HS-27A (cell line): Measurements from ENCODE around the gene PSMB9.
"Not testable (repeated sequence)": the region's sequence is repeated elsewhere in the genome, so short reads cannot be mapped to it uniquely, and the experiment has no call there.

ENCODE experiments used
- DNase-seq: peaks from one replicate; pipeline ENCODE4 v3.0.0-alpha.2; 2012; ENCODE audit warnings: low read depth, missing footprints

PSMB9 gene

DNA sequence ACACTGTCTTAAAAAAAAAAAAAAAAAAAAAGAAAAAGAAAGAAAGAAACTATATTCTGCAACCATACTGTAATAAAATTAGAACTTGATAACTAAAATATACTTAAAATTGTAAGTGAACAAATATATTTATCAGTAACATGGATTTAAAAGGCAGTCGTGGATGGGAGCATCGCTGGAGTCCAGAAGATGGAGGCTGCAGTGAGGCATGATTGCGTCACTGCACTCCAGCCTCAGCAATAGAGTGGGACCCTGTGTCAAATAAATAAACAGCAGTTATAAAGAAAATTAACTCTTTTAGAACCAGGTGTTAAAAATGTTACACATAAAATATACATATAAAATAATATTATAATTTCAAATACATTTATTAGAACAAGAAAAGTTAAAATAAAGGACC, 8.7 kb downstream of the PSMB9 start:
- DNase-seq, result no peak

DNA sequence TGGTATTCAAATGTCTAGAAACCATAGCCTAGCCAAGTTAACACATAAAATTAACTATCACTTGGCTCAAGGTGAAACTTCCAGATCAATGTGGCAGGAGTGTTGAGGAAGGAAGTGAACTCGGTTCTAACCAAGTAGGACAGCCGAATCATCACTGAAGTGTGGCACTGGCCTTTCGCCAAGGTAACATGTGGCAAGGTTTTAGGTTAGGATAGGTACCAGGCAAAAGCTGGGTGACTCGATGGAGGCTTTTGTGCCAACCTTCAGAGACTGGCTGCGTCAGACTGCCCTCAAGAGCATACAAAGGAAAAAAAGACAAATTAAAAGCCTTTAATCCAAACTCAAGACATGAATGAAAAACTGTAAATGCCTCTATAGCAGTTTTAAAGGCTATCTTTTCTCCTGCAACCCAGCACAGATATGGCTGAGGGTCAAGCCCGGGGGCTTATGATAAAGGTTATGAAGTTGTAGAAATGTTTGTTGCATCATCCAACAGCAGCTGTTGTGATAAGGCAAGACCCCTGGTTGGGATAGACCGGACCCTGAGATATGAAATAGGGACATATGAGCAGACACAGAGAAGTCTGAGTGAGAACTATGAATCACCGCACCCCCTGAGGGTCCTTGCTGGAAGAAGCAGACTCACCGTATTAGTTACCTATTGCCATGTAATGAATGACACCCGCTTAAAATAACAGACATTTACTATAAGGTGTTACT, 11.9 kb downstream of the PSMB9 start:
- DNase-seq, result no peak

GRCh38 chr6:32867022-32867477, 13.1 kb downstream of the PSMB9 start:
- DNase-seq, result no peak

DNA sequence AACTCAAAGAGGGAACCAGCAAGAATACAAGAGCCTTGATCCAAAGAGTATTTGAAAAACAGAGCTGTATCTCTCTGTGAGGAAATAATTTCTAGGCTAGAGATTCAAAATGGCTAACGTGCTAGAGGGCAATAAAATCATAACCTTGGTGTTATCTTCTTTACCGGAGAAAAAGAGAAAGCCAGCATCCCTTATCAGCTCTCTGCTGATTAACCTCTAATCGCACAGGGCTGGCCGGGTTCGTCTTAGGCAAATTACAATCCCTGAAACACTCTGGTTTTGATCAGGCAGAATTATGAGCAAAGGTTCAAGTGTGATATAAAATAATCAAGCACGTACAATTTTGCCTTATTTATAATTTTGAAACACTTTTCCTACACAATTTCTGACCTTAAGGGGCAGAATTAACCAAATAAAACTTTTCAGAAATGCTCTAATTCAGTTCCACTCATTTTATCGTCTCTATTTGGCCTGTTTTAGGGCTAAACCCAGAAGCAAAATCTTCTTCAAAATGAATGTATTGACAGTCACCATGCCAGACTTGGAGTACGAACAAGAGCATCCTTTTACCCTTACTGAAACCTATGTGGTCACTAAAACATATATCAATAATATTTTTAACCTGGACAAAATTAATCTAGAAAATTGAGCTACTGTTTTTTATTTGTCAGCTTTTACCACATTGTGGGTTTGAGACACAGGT, 13.7 kb downstream of the PSMB9 start:
- DNase-seq, result no peak

GRCh38 chr6:32868257-32868788, 14.3 kb downstream of the PSMB9 start:
- peak; percentile 49 for DNase-seq

- DNase-seq, result not testable (repeated sequence)
Measured at GRCh38 chr6:32873947-32874346, 20.0 kb downstream of the PSMB9 start.

GRCh38 chr6:32876603-32877002, 22.6 kb downstream of the PSMB9 start:
- no peak for DNase-seq

DNA sequence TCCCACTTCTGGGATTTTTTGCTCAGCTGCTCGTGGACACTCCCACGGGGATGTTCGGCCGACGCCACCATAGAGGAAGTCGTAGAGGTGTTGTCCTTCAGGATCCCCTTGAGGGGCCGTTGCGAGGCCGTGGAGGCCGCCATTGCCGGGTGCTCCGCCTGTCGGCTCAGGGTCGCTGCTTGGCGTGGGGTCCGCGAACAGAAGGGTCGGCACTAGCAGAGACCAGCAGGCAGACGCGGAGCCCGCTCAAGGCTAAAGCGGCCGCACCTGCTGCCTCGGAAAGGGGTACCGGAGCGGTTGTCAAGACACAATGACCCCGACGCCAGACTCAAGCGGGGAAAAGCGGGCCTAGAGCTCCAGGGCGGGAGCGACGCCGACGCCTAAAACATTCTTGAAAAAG, 25.7 kb downstream of the PSMB9 start:
- DNase-seq, result no peak

DNA sequence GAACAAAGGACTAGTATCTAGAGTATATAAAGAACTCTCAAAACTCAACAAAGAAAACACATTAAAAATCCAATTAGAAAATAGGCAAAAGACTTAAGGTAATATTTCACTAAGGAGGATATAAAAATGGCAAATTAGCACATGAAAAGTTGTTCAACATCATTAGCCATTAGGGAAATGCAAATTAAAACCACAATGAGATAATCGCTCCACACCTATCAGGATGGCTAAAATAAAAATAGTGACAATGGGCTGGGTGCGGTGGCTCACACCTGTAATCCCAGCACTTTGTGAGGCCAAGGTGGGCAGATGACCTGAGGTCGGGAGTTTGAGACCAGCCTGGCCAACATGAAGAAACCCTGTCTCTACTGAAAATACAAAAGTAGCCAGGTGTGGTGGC, 27.0 kb downstream of the PSMB9 start:
- DNase-seq, result not testable (repeated sequence)

- no peak for DNase-seq
Measured at GRCh38 chr6:32882879-32883250, 28.9 kb downstream of the PSMB9 start.

GRCh38 chr6:32883789-32884188, 29.8 kb downstream of the PSMB9 start:
- DNase-seq, result peak; percentile 53

DNA sequence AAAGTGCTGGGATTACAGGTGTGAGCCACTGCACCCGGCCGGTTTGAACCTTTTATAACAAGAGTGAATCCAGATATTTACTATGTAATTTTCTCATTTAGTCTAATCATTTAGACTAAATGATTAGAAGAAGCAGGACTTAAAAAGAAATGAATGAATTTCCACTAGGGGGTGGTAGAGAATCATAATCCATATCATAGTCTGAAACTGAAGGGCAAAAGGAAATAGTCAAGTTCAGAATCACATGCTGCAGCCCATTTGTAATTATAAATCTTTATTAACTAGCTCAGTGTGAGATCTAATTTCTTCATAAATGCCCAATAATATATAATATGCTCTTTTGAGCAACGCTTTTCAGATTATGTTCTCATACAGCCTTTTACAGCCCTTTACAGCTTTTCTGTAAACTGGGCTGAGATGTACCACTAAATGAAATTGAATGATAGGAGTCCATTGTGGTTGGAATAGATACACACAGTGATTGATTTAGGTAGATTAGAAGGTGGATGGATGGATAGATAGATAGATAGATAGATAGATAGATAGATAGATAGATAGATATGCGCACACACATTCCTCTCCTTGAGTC, 31.8 kb downstream of the PSMB9 start:
- no peak for DNase-seq

- peak; percentile 91 for DNase-seq
Measured at GRCh38 chr6:32886681-32887383, 32.8 kb downstream of the PSMB9 start.

DNA sequence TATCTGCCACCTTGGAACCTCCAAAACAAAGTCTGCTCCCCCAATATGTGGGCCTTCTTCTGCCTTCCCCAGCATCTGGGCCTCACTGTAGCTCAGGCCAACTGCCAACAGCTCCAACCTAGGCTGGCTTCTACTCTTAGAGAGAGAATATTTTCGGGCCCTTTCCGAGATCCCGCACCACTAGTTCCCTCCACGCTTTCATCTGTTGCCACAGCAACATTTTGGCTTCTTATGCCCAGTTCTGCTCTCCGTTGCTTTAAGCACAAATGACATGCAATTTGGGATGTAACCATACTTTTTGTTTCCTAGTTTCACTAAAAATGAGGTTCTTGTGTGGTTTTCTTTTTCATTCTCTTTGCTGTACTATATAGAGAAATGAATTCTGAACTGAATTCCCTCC, 33.6 kb downstream of the PSMB9 start:
- no peak for DNase-seq

- DNase-seq, result no peak
Measured at GRCh38 chr6:32888576-32888975, 34.6 kb downstream of the PSMB9 start.

GRCh38 chr6:32889533-32889932, 35.5 kb downstream of the PSMB9 start:
- no peak for DNase-seq

DNA sequence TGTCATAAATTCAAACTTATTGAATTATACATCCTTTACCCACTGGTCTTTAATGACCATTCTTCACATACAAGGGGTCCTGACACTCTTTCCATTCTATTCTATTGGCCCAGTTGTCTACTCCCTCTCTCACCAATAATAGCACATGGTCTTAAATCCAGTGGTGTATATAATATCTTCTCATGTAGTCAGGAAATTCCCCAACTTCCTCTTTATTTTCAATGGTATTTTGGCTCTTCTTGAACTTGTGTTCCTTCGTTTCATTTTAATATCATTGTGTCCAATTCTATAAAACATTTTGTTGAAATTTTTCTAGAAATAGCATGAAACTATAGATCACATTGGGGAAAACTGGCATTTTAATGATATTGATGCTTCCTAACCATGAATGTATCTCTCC, 36.8 kb downstream of the PSMB9 start:
- DNase-seq, result no peak

DNA sequence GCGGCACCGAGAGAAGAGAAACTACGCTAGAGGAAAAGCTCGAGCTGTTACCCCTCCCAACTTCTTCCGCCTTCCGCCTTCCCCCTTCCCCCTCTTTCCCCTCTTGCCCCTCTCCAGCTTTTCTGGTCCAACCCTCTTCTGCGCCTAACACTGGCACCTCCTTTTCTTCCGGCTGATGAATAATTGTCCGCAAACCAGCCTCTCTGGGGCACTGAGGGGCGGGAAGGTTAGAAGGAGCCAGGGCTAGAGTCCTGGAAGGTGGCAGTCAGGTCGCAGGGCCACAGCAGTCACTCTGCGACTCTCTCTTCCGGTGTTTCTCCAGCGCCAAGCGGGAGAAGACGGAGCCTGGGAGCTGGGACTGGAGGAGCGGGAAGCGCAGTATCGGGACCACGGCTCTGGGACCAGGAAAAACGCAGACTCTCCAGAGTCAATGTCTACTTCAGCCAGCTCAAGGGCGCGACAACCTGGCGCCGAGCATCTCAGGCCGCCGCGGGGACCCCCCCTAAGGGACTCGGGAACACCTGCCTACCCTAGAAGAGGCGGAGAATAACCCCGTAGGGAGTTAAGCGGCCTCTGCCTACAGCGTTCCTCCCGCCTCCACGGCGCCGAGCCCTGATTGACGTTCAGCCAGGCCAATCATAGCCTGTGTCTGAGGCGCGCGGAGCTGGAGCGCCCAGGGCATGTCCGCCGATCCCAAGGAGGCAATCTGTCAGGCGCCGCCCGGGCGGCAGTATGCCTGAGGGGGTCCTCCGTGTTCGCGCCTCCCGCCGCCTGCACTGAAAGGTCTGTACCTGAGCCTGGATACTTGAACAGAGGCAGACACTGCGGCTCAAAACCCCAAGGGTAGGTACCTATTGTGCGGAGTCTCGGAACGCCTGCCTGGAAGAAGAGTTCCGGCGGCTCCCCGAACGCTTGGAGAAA, 40.4 kb downstream of the PSMB9 start:
- peak; percentile 92 for DNase-seq

DNA sequence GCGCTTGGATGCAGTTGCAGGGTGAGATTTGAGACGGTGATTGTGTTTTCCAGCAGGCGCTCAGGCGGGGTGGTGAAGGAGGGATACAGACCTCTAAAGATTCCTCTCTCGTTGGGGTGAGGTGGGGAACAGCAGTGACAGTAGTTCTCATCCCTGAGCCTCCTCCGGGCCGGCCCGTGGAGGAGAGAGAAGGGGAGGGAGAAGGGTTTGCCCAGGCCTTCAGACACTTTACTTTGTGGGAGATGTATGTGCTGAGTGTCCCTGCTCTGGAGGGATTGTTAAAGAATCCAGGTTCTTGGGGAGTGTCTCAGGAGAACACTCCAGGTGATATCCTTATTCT, 41.0 kb downstream of the PSMB9 start:
- DNase-seq, result no peak

DNA sequence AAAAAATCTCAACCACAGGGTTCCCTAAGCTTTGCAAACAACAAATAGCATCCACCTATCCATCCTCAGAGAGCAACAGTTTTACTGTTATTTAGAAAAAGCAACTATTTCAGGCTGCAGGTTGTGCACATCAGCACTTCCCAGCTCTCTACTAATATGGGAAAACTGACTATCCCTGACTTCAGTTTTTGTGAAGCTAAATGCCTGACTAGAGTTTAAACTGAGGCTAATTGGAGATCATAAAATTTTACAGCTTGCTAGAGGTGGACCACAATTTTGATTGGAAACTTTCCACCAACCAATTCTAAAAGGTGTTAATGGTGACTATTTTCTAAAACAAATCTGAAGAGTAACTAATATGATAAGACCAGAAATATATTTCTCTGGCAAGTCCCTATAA, 50.0 kb downstream of the PSMB9 start:
- no peak for DNase-seq

DNA sequence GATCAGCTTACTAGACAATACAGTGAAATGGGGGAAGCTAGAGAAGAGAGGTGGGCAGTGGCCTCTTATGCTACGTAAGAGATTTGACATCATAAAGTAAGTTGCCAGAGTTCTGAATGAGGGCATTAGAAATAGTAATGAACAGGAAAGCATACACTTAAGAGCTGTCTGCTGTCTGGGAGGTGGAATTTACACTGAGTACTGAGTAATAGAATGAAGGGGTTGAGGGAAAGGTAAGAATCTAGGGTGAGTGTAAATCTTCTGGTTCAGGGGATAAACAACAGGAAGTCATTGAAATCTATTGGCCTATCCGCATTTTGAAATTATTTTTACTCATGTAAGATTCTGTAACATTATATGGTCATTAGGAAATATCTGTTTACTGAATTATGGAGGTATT, 51.1 kb downstream of the PSMB9 start:
- DNase-seq, result no peak
